ENCODE measurements around the gene RASAL2.
"Not testable (repeated sequence)": the region's sequence is repeated elsewhere in the genome, so short reads cannot be mapped to it uniquely, and the experiment has no call there.

The RASAL2 gene

GRCh38 chr1:178180405-178180804 lies 86.5 kb downstream of the RASAL2 start:
- H3K9me3 ChIP-seq (ENCODE audit: control insufficient read depth, insufficient read depth, low read length), result no peaks in the 10 kb centered on the region
- H3K36me3 ChIP-seq (ENCODE audit: insufficient read depth, low read length), result no peaks in the 10 kb centered on the region
- H3K9ac ChIP-seq (ENCODE audit: low read depth, low read length), result no peak overlapping the region
- no peaks in the 10 kb centered on the region for H3K4me1 ChIP-seq (ENCODE audit: insufficient read depth, low read length)

- Histone ChIP-seq H3K36me3 (ENCODE audit: insufficient read depth, low read length) (no peaks in the 10 kb centered on the region), H3K4me1 (ENCODE audit: insufficient read depth, low read length) (no peaks in the 10 kb centered on the region), H3K9me3 (ENCODE audit: control insufficient read depth, insufficient read depth, low read length) (no peaks in the 10 kb centered on the region; the same call in 1 of the 2 replicates), H3K9ac (ENCODE audit: low read depth, low read length) (no peak overlapping the region)
These were observed 89.9 kb downstream of the RASAL2 start for GRCh38 chr1:178183796-178184195.

GRCh38 chr1:178188306-178188705 lies 94.4 kb downstream of the RASAL2 start:
- no peaks in the 10 kb centered on the region for H3K36me3 ChIP-seq (ENCODE audit: insufficient read depth, low read length)
- peaks cover 3% of the 10 kb centered on the region; the same call in 1 of the 2 replicates for H3K4me1 ChIP-seq (ENCODE audit: insufficient read depth, low read length)
- H3K9ac ChIP-seq (ENCODE audit: low read depth, low read length), result no peak overlapping the region

GRCh38 chr1:178189814-178190213 lies 95.9 kb downstream of the RASAL2 start:
- H3K9me3 ChIP-seq (ENCODE audit: control insufficient read depth, insufficient read depth, low read length), result no peaks in the 10 kb centered on the region; the same call in 1 of the 2 replicates
- no peak overlapping the region for H3K9ac ChIP-seq (ENCODE audit: low read depth, low read length)
- no peaks in the 10 kb centered on the region for H3K36me3 ChIP-seq (ENCODE audit: insufficient read depth, low read length)
- peaks cover 3% of the 10 kb centered on the region; the same call in 1 of the 2 replicates for H3K4me1 ChIP-seq (ENCODE audit: insufficient read depth, low read length)

More at GRCh38 chr1:178188306-178188705, 94.4 kb downstream of the RASAL2 start:
- H3K9me3 ChIP-seq (ENCODE audit: control insufficient read depth, insufficient read depth, low read length), result no peaks in the 10 kb centered on the region; the same call in 1 of the 2 replicates

- no peaks in the 10 kb centered on the region for H3K36me3 ChIP-seq (ENCODE audit: insufficient read depth, low read length)
- no peaks in the 10 kb centered on the region; the same call in 1 of the 2 replicates for H3K9me3 ChIP-seq (ENCODE audit: control insufficient read depth, insufficient read depth, low read length)
- H3K4me1 ChIP-seq (ENCODE audit: insufficient read depth, low read length), result peaks cover 3% of the 10 kb centered on the region; the same call in 1 of the 2 replicates
These were observed 97.0 kb downstream of the RASAL2 start for GRCh38 chr1:178190881-178191280.

GRCh38 chr1:178192686-178193085 lies 98.8 kb downstream of the RASAL2 start:
- Histone ChIP-seq H3K9me3 (ENCODE audit: control insufficient read depth, insufficient read depth, low read length) (no peaks in the 10 kb centered on the region), H3K9ac (ENCODE audit: low read depth, low read length) (no peak overlapping the region), H3K36me3 (ENCODE audit: insufficient read depth, low read length) (no peaks in the 10 kb centered on the region), H3K4me1 (ENCODE audit: insufficient read depth, low read length) (peaks cover 3% of the 10 kb centered on the region; the same call in 1 of the 2 replicates)

More at GRCh38 chr1:178190881-178191280, 97.0 kb downstream of the RASAL2 start:
- H3K9ac ChIP-seq (ENCODE audit: low read depth, low read length), result no peak overlapping the region

GRCh38 chr1:178196631-178197030 lies 102.7 kb downstream of the RASAL2 start:
- H3K36me3 ChIP-seq (ENCODE audit: insufficient read depth, low read length), result no peaks in the 10 kb centered on the region
- peaks cover 3% of the 10 kb centered on the region; the same call in 1 of the 2 replicates for H3K9me3 ChIP-seq (ENCODE audit: control insufficient read depth, insufficient read depth, low read length)
- peaks cover 3% of the 10 kb centered on the region; the same call in 1 of the 2 replicates for H3K4me1 ChIP-seq (ENCODE audit: insufficient read depth, low read length)

GRCh38 chr1:178202095-178202494 lies 108.2 kb downstream of the RASAL2 start:
- H3K9me3 ChIP-seq (ENCODE audit: control insufficient read depth, insufficient read depth, low read length); H3K36me3 ChIP-seq (ENCODE audit: insufficient read depth, low read length); H3K9ac ChIP-seq (ENCODE audit: low read depth, low read length); H3K4me1 ChIP-seq (ENCODE audit: insufficient read depth, low read length): not testable (repeated sequence)

More at GRCh38 chr1:178196631-178197030, 102.7 kb downstream of the RASAL2 start:
- H3K9ac ChIP-seq (ENCODE audit: low read depth, low read length), result no peak overlapping the region

- not testable (repeated sequence) for H3K36me3 ChIP-seq (ENCODE audit: insufficient read depth, low read length); H3K4me1 ChIP-seq (ENCODE audit: insufficient read depth, low read length); H3K9me3 ChIP-seq (ENCODE audit: control insufficient read depth, insufficient read depth, low read length); H3K9ac ChIP-seq (ENCODE audit: low read depth, low read length)
These were observed 108.6 kb downstream of the RASAL2 start for GRCh38 chr1:178202546-178202945.

- not testable (repeated sequence) for H3K36me3 ChIP-seq (ENCODE audit: insufficient read depth, low read length); H3K4me1 ChIP-seq (ENCODE audit: insufficient read depth, low read length); H3K9ac ChIP-seq (ENCODE audit: low read depth, low read length)
- H3K9me3 ChIP-seq (ENCODE audit: control insufficient read depth, insufficient read depth, low read length), result peaks cover 17% of the 10 kb centered on the region
These were observed 114.5 kb downstream of the RASAL2 start for GRCh38 chr1:178208269-178208856.

- Histone ChIP-seq H3K9me3 (ENCODE audit: control insufficient read depth, insufficient read depth, low read length) (peaks cover 17% of the 10 kb centered on the region), H3K4me1 (ENCODE audit: insufficient read depth, low read length) (no peaks in the 10 kb centered on the region), H3K9ac (ENCODE audit: low read depth, low read length) (no peak overlapping the region), H3K36me3 (ENCODE audit: insufficient read depth, low read length) (no peaks in the 10 kb centered on the region)
These were observed 116.0 kb downstream of the RASAL2 start for GRCh38 chr1:178209935-178210334.

GRCh38 chr1:178218550-178218949 lies 124.6 kb downstream of the RASAL2 start:
- Histone ChIP-seq H3K9ac (ENCODE audit: low read depth, low read length) (no peak overlapping the region), H3K36me3 (ENCODE audit: insufficient read depth, low read length) (no peaks in the 10 kb centered on the region), H3K4me1 (ENCODE audit: insufficient read depth, low read length) (no peaks in the 10 kb centered on the region), H3K9me3 (ENCODE audit: control insufficient read depth, insufficient read depth, low read length) (no peaks in the 10 kb centered on the region; the same call in 1 of the 2 replicates)

- H3K9ac ChIP-seq (ENCODE audit: low read depth, low read length), result no peak overlapping the region
- H3K36me3 ChIP-seq (ENCODE audit: insufficient read depth, low read length), result no peaks in the 10 kb centered on the region
- H3K9me3 ChIP-seq (ENCODE audit: control insufficient read depth, insufficient read depth, low read length), result no peaks in the 10 kb centered on the region
- no peaks in the 10 kb centered on the region for H3K4me1 ChIP-seq (ENCODE audit: insufficient read depth, low read length)
These were observed 126.2 kb downstream of the RASAL2 start for GRCh38 chr1:178220094-178220493.

- no peak overlapping the region for H3K9ac ChIP-seq (ENCODE audit: low read depth, low read length)
- no peaks in the 10 kb centered on the region for H3K36me3 ChIP-seq (ENCODE audit: insufficient read depth, low read length)
- H3K9me3 ChIP-seq (ENCODE audit: control insufficient read depth, insufficient read depth, low read length), result no peaks in the 10 kb centered on the region
- no peaks in the 10 kb centered on the region for H3K4me1 ChIP-seq (ENCODE audit: insufficient read depth, low read length)
These were observed 129.4 kb downstream of the RASAL2 start for GRCh38 chr1:178223289-178223688.

- no peaks in the 10 kb centered on the region for H3K36me3 ChIP-seq (ENCODE audit: insufficient read depth, low read length)
- H3K9ac ChIP-seq (ENCODE audit: low read depth, low read length), result no peak overlapping the region
- H3K9me3 ChIP-seq (ENCODE audit: control insufficient read depth, insufficient read depth, low read length), result no peaks in the 10 kb centered on the region
- no peaks in the 10 kb centered on the region for H3K4me1 ChIP-seq (ENCODE audit: insufficient read depth, low read length)
These were observed 130.5 kb downstream of the RASAL2 start for GRCh38 chr1:178224358-178224757.

Measured in ES-I3 (cell line).